Upper lobe of left lung (tissue), 4 donors: Measurements from ENCODE around the gene TIMD4.

Experiments
- EP300 ChIP-seq, 4 donors: sonication (generic); formaldehyde crosslinking; IDR thresholded peaks; one replicate each; pipeline ENCODE4 v1.5.1; 2017; ENCODE audit warnings: antibody characterized with exemption in 4 of 4, control low read depth in 2 of 4
- POLR2A ChIP-seq, 4 donors: fragments of 450-650 bp; IDR thresholded peaks; one replicate each; pipeline ENCODE4 v1.5.1; 2016 to 2017; ENCODE audit warnings: antibody characterized with exemption in 4 of 4, mild to moderate bottlenecking in 2 of 4
- POLR2AphosphoS5 ChIP-seq, 2 donors: sonication (generic); formaldehyde crosslinking; IDR thresholded peaks; one replicate each; pipeline ENCODE4 v1.5.1; 2017; ENCODE audit warnings: antibody characterized with exemption in 2 of 2
- TF ChIP-seq, protein P1 (sequence below), 6 experiments: fragments of 450-650 bp in 4 of 6; fragments of 200-600 bp in 2 of 6; sonication (generic) in 2 of 6; IDR thresholded peaks; one replicate each; pipeline ENCODE4 v1.5.1; 2016 to 2019; ENCODE audit warnings: antibody characterized with exemption in 6 of 6

DNA sequence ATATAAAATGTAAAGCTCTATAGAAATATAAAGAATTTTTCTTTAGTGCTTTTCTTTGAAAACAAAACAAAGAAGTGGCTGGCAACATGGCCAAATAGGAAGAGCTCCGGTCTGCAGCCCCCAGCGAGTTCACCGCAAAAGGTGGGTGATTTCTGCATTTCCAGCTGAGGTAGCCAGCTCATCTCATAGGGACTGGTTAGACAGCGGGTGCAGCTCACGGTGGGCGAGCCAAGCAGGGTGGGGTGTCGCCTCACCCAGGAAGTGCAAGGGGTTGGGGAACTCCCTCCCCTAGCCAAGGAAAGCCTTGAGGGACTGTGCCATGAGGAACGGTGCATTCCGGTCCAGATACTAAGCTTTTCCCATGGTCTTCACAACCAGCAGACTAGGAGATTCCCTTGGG is 21.0 kb upstream of the TIMD4 start:
- TF ChIP-seq, protein P1, sequence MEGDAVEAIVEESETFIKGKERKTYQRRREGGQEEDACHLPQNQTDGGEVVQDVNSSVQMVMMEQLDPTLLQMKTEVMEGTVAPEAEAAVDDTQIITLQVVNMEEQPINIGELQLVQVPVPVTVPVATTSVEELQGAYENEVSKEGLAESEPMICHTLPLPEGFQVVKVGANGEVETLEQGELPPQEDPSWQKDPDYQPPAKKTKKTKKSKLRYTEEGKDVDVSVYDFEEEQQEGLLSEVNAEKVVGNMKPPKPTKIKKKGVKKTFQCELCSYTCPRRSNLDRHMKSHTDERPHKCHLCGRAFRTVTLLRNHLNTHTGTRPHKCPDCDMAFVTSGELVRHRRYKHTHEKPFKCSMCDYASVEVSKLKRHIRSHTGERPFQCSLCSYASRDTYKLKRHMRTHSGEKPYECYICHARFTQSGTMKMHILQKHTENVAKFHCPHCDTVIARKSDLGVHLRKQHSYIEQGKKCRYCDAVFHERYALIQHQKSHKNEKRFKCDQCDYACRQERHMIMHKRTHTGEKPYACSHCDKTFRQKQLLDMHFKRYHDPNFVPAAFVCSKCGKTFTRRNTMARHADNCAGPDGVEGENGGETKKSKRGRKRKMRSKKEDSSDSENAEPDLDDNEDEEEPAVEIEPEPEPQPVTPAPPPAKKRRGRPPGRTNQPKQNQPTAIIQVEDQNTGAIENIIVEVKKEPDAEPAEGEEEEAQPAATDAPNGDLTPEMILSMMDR (IDR thresholded peaks at IDR 0.05) = no peak
- TF ChIP-seq POLR2A (IDR thresholded peaks at IDR 0.05) (no peak), POLR2AphosphoS5 (IDR thresholded peaks at IDR 0.05) (no peak), EP300 (IDR thresholded peaks at IDR 0.05) (no peak)
